Measurements from ENCODE around the gene ANKRD7.

ANKRD7 gene

GRCh38 chr7:118224521-118224920, at the start of gene ANKRD7:
TSS of gene ANKRD7 (plus strand) at chr7:118224704. CDS start at chr7:118224831, 127 bp downstream.
- no peak for DNase-seq

DNA sequence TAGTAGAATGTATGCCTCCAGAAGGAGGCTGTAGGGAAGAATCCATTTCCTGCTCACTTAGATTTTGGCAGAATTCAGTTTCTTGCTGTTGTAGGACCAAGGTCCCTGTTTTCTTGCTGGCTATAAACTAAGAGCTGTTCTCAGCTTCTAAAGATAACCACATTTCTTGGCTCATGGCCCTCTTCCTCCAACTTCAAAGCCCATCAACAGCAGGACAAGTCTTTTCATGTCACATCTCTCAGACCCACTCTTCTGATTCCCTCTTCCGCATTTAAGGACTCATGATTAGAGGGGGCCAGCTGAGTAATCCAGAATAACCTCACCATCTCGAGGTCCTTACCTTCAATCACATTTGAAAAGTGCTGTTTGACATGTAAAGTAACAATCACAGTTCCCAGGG, 48.8 kb upstream of the ANKRD7 start:
- no peak for DNase-seq

- no peak for DNase-seq
These were observed 45.3 kb upstream of the ANKRD7 start for GRCh38 chr7:118179191-118179590.

- no peak for DNase-seq
These were observed 41.7 kb upstream of the ANKRD7 start for GRCh38 chr7:118182593-118183427.

DNA sequence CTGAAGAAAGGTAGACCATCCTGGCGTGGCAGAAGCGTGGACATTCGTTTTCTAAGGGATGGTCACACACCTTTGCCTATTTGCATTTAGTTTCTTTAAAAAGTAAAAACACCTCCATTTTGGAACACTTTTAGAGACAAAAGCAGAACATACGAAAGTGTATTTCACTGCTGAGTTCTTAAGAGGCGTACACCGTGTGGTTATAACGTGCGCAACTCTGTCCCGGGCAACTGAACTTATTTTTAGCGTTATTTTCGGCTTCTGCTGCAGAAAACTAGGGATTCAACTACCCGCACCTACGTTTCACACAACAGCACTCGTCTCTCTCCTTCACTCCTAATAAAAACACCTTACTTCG, 41.1 kb upstream of the ANKRD7 start:
- no peak for DNase-seq

GRCh38 chr7:118183786-118184564, 40.5 kb upstream of the ANKRD7 start, which contains the start of gene LSM8:
TSS of gene LSM8 (plus strand) at chr7:118184164. CDS start at chr7:118184224, 60 bp downstream.
- DNase-seq = peak; percentile 99

- no peak for DNase-seq
These were observed 40.0 kb upstream of the ANKRD7 start for GRCh38 chr7:118184565-118184940.

DNA sequence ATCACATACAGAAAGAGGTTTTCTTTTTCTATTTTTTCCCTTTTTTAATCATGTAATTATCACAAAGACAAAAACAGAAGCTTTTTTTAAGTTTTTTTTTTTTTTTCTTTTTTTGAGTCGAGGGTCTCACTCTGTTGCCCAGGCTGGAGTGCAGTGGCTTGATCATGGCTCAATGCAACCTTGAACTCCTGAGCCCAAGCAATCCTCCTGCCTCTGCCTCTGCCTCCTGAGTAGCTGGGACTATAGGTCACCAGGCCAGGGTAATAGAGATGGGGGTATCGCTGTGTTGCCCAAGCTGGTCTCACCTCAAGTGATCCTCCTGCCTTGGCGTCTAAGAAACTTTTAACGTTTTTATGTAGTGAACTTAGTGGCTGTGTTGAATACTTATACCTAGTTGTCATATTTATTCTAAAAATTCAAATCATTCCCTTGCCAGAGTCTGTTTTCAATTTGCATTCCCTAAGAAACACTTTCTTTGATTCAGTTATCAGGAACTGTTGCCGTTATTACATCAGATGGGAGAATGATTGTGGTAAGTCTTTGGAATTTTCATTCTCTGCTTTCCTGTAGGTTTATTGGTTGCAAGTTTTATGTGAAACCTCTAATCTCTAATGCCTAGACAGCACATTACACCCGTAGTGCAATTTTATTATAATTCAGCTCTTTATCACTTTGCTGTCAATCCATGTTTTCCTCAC, 39.2 kb upstream of the ANKRD7 start:
- no peak for DNase-seq

DNA sequence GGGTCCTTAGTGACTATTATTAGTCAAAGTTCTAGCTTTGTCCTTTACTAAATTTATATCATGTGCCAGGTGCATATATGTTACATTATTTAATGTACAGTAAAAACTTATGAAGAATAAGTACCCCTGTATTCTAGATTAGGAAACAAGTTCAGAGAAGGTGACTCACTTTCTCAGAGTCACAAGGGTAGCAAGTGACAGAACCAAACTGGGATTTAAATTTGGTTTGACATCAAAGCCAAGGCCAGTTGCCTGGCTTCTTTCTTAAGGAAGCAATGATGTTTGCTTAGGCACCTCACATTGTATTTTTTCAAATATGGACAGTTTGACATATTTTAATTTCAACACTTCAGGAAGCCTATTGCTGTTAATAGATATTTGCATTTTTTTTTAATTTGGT, 38.0 kb upstream of the ANKRD7 start:
- no peak for DNase-seq

DNA sequence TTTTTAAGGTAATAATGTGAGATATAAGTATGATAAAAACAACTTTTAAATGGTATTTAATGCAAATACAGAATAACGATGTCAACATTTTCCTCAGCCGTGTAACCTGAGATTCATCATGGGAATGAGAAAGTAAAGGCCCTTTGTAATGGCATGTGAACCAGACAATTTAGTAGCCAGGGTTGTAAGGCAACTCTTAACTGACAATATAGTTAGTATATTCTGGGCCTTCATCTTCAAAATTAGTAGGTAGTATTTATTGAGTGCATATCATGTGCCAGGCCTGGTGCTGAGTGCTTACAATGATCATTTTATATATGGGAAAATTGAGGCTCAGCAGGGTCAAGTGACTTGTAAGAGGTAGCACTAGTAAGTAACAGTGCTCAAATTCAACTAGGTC, 29.9 kb upstream of the ANKRD7 start:
- DNase-seq = no peak

DNA sequence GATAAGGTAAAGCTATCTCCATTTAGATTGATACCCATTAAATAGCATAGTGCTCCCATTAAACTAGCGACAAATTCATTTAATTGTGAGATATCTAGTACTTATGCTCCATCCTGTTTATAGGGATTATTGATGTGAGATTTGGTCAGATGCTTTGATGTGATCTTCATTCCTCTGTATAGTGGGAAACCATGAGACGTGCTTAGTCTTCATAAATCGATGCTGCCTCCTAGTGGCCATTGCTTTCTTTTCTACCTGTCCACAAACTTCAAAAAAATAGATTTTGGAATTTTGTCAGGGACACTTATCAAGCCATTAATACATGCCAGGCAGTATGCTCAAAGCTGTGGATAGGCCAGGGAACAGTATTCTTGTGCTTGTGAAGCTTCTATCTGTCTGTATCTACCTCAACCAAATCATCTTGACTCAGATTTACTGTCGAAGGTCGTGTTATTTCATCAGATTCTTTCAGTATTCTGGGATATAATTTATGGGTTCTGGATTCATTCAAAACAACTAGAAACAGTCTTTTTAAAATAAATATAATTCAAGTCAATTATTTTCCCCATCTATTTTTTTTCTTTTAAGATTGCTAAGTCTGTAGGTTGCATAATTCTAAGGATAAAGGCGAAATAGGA, 28.5 kb upstream of the ANKRD7 start:
- peak; percentile 66 for DNase-seq

- DNase-seq = no peak
These were observed 22.4 kb upstream of the ANKRD7 start for GRCh38 chr7:118202061-118202460.

DNA sequence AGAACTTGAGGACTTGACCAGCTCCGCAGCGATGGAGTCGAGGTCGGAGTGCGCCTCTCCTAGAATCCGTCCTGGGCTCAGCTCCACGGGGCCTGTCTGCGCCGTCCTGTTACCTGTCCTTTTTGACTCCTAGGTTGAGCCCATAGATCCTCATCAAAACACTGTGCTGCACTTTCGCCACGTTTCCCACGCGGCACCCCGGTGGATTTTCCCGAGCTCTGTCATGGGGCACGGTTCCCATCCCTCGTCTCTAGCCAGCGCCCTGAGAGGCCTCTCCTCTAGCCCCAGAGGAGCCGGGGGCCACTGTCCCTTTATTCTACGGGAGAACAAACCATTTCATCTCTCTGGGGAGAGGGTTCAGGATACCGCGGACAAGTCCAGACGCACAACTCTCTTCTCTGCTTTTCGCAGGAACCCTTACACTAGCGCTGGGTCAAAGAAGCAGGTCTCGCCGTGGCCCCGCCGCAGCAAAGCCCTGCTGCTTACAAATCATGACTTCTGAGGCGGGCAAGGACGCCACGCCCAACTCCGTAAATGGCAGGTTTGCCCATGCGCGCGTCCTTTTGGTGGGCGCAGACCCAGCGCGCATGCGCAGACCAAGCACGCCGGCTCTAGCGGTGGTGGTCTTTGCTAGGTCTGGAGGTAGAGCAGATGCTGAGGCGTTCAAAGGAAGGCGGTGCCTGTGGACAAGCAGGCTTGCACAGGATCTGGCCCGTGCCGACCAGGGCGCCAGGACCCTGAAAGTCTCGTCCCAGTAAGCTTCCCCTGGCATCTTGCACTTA, 10.3 kb upstream of the ANKRD7 start:
- peak; percentile 85 for DNase-seq

DNA sequence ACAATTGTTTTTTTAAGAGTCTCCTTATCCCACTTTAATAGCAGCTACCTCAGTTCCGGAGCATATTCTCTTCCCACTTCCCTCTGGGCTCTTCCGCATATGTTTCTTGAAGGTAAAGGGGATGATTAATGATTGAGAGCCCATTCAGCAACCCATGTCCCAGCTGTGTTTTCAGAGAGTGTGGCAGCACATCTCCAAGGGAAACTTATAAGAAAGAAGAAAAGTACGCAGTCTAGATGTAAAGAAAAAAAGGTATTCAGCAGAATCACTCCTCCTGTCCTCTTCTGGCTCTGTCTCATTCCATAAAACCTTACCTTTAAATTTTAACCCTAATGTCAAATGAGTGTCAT, 9.7 kb upstream of the ANKRD7 start:
- DNase-seq = no peak

DNA sequence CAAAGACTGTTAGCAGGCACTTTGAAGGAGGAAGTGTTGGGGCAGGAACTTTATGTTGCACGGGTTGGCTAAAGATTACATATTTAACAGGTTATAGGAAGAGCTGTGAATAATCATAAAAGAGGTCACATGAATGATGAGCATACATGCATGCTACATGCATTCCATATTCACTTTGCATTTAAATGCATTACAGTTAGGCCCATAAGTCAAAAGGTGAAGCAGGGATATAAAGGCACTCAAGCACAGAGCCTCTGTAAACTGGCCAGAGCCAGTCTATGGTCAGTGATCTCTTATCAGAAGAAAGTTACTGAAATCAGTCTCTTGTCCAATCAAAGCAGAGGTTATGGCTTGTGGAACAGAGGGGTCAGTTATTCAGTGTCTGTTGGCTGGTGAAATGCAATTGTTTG, 7.3 kb upstream of the ANKRD7 start:
- no peak for DNase-seq

- no peak for DNase-seq
These were observed 5.9 kb upstream of the ANKRD7 start for GRCh38 chr7:118218413-118219156.

- no peak for DNase-seq
These were observed 5.4 kb upstream of the ANKRD7 start for GRCh38 chr7:118219157-118219512.

DNA sequence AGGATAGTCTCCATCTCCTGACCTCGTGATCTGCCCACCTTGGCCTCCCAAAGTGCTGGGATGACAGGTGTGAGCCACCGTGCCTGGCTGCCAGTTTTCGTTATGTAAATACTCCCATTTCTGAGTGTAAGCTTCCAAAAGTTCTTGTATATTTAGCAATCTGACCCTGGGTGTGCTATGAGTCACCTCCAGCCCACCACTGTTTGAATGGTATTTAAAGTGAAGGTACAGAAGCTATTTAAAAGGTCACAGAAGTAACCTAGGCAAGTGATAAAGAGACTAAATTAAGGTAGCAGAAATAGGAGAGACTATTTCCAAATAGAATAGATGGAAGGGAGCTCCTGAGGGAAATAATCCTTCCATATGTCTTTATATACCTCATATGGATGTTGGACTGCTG, 3.9 kb upstream of the ANKRD7 start:
- DNase-seq = no peak

GRCh38 chr7:118222591-118222990, 1.9 kb upstream of the ANKRD7 start:
- no peak for DNase-seq

DNA sequence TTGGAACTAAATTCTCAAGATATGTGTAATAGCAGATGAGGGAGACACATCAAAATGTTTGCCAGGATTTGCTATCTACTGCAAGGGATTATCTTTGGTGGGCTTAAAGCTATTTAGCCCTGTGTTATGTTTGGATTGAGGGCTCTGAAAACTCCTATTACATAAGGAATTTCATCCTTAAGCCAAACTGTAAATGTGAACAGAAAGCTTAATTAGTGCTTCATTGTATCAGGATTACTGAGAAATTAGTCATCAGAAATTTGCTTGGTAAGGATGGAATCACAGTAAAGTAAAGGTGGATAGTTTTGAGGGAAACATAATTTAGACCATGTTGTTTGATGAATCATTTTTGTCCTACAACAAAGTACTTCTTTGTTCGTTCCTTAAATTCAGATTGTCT, 8.3 kb downstream of the ANKRD7 start:
- DNase-seq = no peak

DNA sequence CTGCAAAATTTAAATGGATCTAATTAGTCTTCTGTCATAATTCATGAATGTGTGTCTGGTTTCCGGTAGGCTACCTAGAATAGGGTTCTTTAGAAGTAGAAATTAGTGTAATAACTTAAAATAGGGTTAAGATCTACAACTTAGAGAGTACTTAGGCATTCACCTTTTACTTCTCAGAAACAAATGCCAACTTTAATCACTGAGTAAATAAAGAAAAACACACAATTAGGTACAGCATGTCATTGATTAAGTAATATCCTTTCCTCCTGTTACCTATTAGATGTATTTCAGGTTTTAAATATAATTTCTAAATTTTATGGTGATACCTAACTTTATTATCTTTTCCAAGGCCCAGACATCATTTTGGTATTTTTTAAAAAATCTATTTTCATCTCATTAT, 9.3 kb downstream of the ANKRD7 start:
- no peak for DNase-seq

DNA sequence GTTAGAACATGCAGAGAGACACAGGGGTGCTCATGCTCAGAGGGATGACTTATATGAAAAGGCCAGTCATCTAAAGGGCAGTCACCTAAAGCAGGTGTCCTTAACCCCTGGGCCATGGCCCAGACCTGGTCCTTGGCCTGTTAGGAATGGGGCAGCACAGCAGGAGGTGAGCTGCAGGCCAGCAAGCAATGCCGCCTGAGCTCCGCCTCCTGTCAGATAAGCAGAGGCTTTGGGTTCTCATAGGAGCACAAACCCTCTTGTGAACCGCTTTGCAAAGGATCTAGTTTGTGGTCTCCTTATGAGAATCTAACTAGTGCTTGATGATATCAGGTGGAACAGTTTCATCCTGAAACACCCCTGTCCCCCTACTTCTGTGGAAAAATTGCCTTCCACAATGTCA, 14.5 kb downstream of the ANKRD7 start:
- no peak for DNase-seq
